A549 (cell line): ENCODE results near the gene KCP. TPM values are rescaled to one million over a fixed set of nuclear protein-coding genes. Genes with fewer than 3 reads are reported as not detected.

Source experiments
- ATAC-seq, 2 experiments: fragments of 200-7000 bp in 1 of 2; fragments of >200 bp in 1 of 2; cut with Nextera tagmentation in 1 of 2; cut with Tn5 transposase in 1 of 2; 3 replicates each; pipeline versions ENCODE4 v1.8.0 to v1.9.1; 2018 to 2020; ENCODE audit warnings: mild to moderate bottlenecking in 1 of 2, moderate library complexity in 1 of 2
- CTCF ChIA-PET: fragments of 300-600 bp; sonication (Branson Sonifier 250); formaldehyde crosslinking; extraction: SDS; loops from one replicate; lab custom pipeline; 2021; ENCODE audit warnings: antibody characterized with exemption, inconsistent platforms; lab: Yijun Ruan, JAX
- POLR2A ChIA-PET: fragments of 350-600 bp; formaldehyde crosslinking; extraction: SDS; loops from one replicate; lab custom pipeline; 2021; ENCODE audit warnings: antibody characterized with exemption, inconsistent platforms; lab: Yijun Ruan, JAX
- DNase-seq, 2 experiments: peaks; one replicate each; pipeline versions ENCODE4 v3.0.0 to v3.0.0-alpha.2; 2011 to 2016; ENCODE audit warnings: low read depth in 1 of 2, low spot score in 1 of 2
- FAIRE-seq: peaks from 2 replicates; lab custom pipeline; 2011; peaks lifted over from hg19 to GRCh38; lab: Jason Lieb, UNC
- H3K27ac ChIP-seq, 2 experiments: fragments of >200 bp; sonication (Bioruptor Twin); formaldehyde crosslinking; 3 replicates each; pipeline ENCODE4 v1.5.1; 2016 to 2017
- H3K4me1 ChIP-seq: fragments of >200 bp; sonication (Bioruptor Twin); formaldehyde crosslinking; 3 replicates; pipeline ENCODE4 v1.6.1; 2016
- H3K4me2 ChIP-seq: fragments of >200 bp; sonication (Bioruptor Twin); formaldehyde crosslinking; 3 replicates; pipeline ENCODE4 v1.6.1; 2016
- H3K4me3 ChIP-seq: fragments of >200 bp; sonication (Bioruptor Twin); formaldehyde crosslinking; 3 replicates; pipeline ENCODE4 v1.5.1; 2016
- H3K9me3 ChIP-seq: fragments of >200 bp; sonication (Bioruptor Twin); formaldehyde crosslinking; 3 replicates; pipeline ENCODE4 v1.6.1; 2016
- BHLHE40 ChIP-seq: IDR thresholded peaks from 2 replicates; pipeline ENCODE4 v1.6.1; 2012; ENCODE audit warnings: low read depth, low read length, inconsistent platforms
- CBX8 ChIP-seq: fragments of 200-600 bp; sonication (generic); IDR thresholded peaks from 2 replicates; pipeline ENCODE4 v1.6.1; 2016
- CHD2 ChIP-seq: fragments of 150-350 bp; IDR thresholded peaks from 2 replicates; pipeline ENCODE4 v1.6.1; 2014; ENCODE audit warnings: low read length; ENCODE audit not compliant: partially characterized antibody
- CHD4 ChIP-seq: fragments of 200-600 bp; sonication (generic); IDR thresholded peaks from 2 replicates; pipeline ENCODE4 v1.6.1; 2016; ENCODE audit warnings: antibody characterized with exemption, mild to moderate bottlenecking, borderline replicate concordance
- CTCF ChIP-seq: fragments of >200 bp; sonication (Bioruptor Twin); formaldehyde crosslinking; IDR thresholded peaks from 3 replicates; pipeline ENCODE4 v1.5.1; 2016
- EP300 ChIP-seq, 2 experiments: fragments of >200 bp; sonication (Bioruptor Twin); formaldehyde crosslinking; IDR thresholded peaks; 2 replicates in 1 of 2; 3 replicates in 1 of 2; pipeline ENCODE4 v1.6.1; 2016 to 2017
- ESRRA ChIP-seq: fragments of 150-350 bp; IDR thresholded peaks from 2 replicates; pipeline ENCODE4 v1.6.1; 2014; ENCODE audit warnings: mild to moderate bottlenecking, low read length, borderline replicate concordance
- FOSL2 ChIP-seq, 2 experiments: fragments of 450-650 bp in 1 of 2; fragments of >200 bp in 1 of 2; sonication (Bioruptor Twin) in 1 of 2; formaldehyde crosslinking; IDR thresholded peaks; 2 replicates each; pipeline versions ENCODE4 v1.5.0 to v1.6.1; 2016 to 2020; ENCODE audit warnings: mild to moderate bottlenecking in 1 of 2, moderate library complexity in 1 of 2
- FOXS1 ChIP-seq: fragments of 250-450 bp; sonication (Bioruptor Pico); IDR thresholded peaks from 2 replicates; pipeline ENCODE4 v1.5.0; 2020; ENCODE audit warnings: mild to moderate bottlenecking, moderate library complexity
- HES2 ChIP-seq: fragments of >200 bp; sonication (Bioruptor Twin); formaldehyde crosslinking; IDR thresholded peaks from 2 replicates; pipeline ENCODE4 v1.6.1; 2016
- HOXA7 ChIP-seq: fragments of 250-450 bp; sonication (Bioruptor Pico); IDR thresholded peaks from 2 replicates; pipeline ENCODE4 v1.5.0; 2020; ENCODE audit warnings: mild to moderate bottlenecking, moderate library complexity
- KDM1A ChIP-seq: fragments of 200-600 bp; sonication (generic); IDR thresholded peaks from 2 replicates; pipeline ENCODE4 v1.6.1; 2016; ENCODE audit warnings: low read depth, mild to moderate bottlenecking
- MAFK ChIP-seq: fragments of 450-650 bp; IDR thresholded peaks from 2 replicates; pipeline ENCODE4 v1.6.1; 2014; ENCODE audit not compliant: partially characterized antibody
- NFE2L2 ChIP-seq: fragments of 150-350 bp; conservative IDR thresholded peaks from 2 replicates; pipeline ENCODE4 v1.6.1; 2014; ENCODE audit warnings: low read length
- NPAS2 ChIP-seq: fragments of 250-450 bp; sonication (Bioruptor Pico); IDR thresholded peaks from 2 replicates; pipeline ENCODE4 v1.8.0; 2022; ENCODE audit warnings: mild to moderate bottlenecking, moderate library complexity, borderline replicate concordance
- NR3C1 ChIP-seq: fragments of >200 bp; sonication (Bioruptor Twin); formaldehyde crosslinking; IDR thresholded peaks from 3 replicates; pipeline ENCODE4 v1.6.1; 2017
- PHF8 ChIP-seq: fragments of 200-600 bp; sonication (generic); IDR thresholded peaks from 2 replicates; pipeline ENCODE4 v1.6.1; 2016; ENCODE audit warnings: low read depth, mild to moderate bottlenecking, antibody characterized with exemption, moderate library complexity, borderline replicate concordance
- POLR2A ChIP-seq: IDR thresholded peaks from 2 replicates; pipeline ENCODE4 v1.6.1; 2012; ENCODE audit warnings: mild to moderate bottlenecking, low read length
- RAD21 ChIP-seq, 2 experiments: fragments of >200 bp in 1 of 2; sonication (Bioruptor Twin) in 1 of 2; formaldehyde crosslinking in 1 of 2; IDR thresholded peaks in 1 of 2; conservative IDR thresholded peaks in 1 of 2; 2 replicates in 1 of 2; 3 replicates in 1 of 2; pipeline ENCODE4 v1.6.1; 2012 to 2018; ENCODE audit warnings: inconsistent platforms in 1 of 2
- RARB ChIP-seq: fragments of 250-450 bp; sonication (Bioruptor Pico); IDR thresholded peaks from 2 replicates; pipeline ENCODE4 v1.8.0; 2021; ENCODE audit warnings: mild to moderate bottlenecking, moderate library complexity
- REST ChIP-seq: fragments of 200-600 bp; sonication (generic); IDR thresholded peaks from 2 replicates; pipeline ENCODE4 v1.6.1; 2016; ENCODE audit warnings: antibody characterized with exemption, mild to moderate bottlenecking, moderate library complexity
- RNF2 ChIP-seq: fragments of 200-600 bp; sonication (generic); IDR thresholded peaks from 2 replicates; pipeline ENCODE4 v1.6.1; 2016; ENCODE audit warnings: low read depth, mild to moderate bottlenecking, antibody characterized with exemption, moderate library complexity, borderline replicate concordance
- SMC3 ChIP-seq: fragments of >200 bp; sonication (Bioruptor Twin); formaldehyde crosslinking; IDR thresholded peaks from 3 replicates; pipeline ENCODE4 v1.6.1; 2018; ENCODE audit warnings: inconsistent platforms
- SREBF2 ChIP-seq: fragments of 450-650 bp; IDR thresholded peaks from 2 replicates; pipeline ENCODE4 v1.6.1; 2014; ENCODE audit warnings: mild to moderate bottlenecking, moderate library complexity
- TFCP2L1 ChIP-seq: fragments of 250-450 bp; sonication (Bioruptor Pico); IDR thresholded peaks from 2 replicates; pipeline ENCODE4 v1.5.0; 2021; ENCODE audit warnings: mild to moderate bottlenecking
- TP53 ChIP-seq: fragments of 250-450 bp; sonication (Bioruptor Pico); IDR thresholded peaks from 2 replicates; pipeline ENCODE4 v1.5.0; 2021; ENCODE audit warnings: mild to moderate bottlenecking, moderate library complexity
- ZSCAN20 ChIP-seq: fragments of 250-450 bp; sonication (Bioruptor Pico); IDR thresholded peaks from 2 replicates; pipeline ENCODE4 v1.8.0; 2022; ENCODE audit warnings: mild to moderate bottlenecking, moderate library complexity
- WGBS: methylation state at CpG from one replicate; pipeline ENCODE4 v1.1.6; 2017; ENCODE audit errors: missing lambda C conversion rate; 5-methylcytosine and 5-hydroxymethylcytosine counted together
- polyA plus RNA-seq, 4 experiments: library from polyadenylated mRNA; depleted of rRNA in 3 of 4; stranded (reverse); fragments of >200 nt; fragmentation: RNase III in 1 of 4; extraction: RNeasy Plus Mini Kit Qiagen cat#74134 plus additional on column Dnase treatment in 1 of 4; gene quantifications; 2 replicates in 3 of 4; 3 replicates in 1 of 4; pipeline ENCODE4 v1.2.3, GENCODE V29; 2011 to 2017

The KCP gene
- polyA plus RNA-seq, 2 of the 4 experiments (the other 2 are of a cell fraction), result 0.14 TPM; not detected in 1

GRCh38 chr7:128841171-128841690 lies 69.3 kb downstream of the KCP start:
- no peak for FAIRE-seq
- Histone ChIP-seq H3K27ac (no peak overlapping the region), H3K4me1 (no peaks in the 10 kb centered on the region), H3K4me3 (no peak overlapping the region), H3K4me2 (no peak overlapping the region), H3K9me3 (no peaks in the 10 kb centered on the region)
- TF ChIP-seq FOSL2 (IDR thresholded peaks at IDR 0.05), result no peak
- TF ChIP-seq FOSL2 (CRISPR knock-in tag; IDR thresholded peaks at IDR 0.05), result no peak
- no peak for TF ChIP-seq RNF2
- TF ChIP-seq HOXA7 (CRISPR knock-in tag), result no peak
- TF ChIP-seq SMC3, result no peak
- no peak for TF ChIP-seq SREBF2
- no peak for TF ChIP-seq CHD2
- no peak for TF ChIP-seq ZSCAN20 (CRISPR knock-in tag)
- no peak for TF ChIP-seq ESRRA
- no peak for TF ChIP-seq REST
- no peak for TF ChIP-seq CHD4
- TF ChIP-seq NPAS2 (CRISPR knock-in tag), result no peak
- TF ChIP-seq FOXS1 (CRISPR knock-in tag), result no peak
- no peak for TF ChIP-seq NR3C1
- TF ChIP-seq TFCP2L1, result no peak
- no peak for TF ChIP-seq CTCF
- TF ChIP-seq BHLHE40, result no peak
- TF ChIP-seq RARB, result no peak
- TF ChIP-seq PHF8, result no peak
- TF ChIP-seq EP300 (IDR thresholded peaks at IDR 0.05), result no peak
- TF ChIP-seq HES2, result no peak
- CTCF ChIA-PET, result interaction anchor here (1.2 to 2.4 kb wide), 5 partner anchors 8 to 105 kb away, joined by 3 to 16 read pairs (median 4); no protein-coding TSS in a partner anchor
- POLR2A ChIA-PET, result no interaction called here
- no peak for ATAC-seq
- no peak for DNase-seq
- WGBS, result 83% methylated on average over 17 of the region's 17 CpGs

- ChIA-PET POLR2A (no interaction called here), CTCF (interaction anchor here (0.7 to 2.4 kb wide), 5 partner anchors 7 to 43 kb away, joined by 3 to 16 read pairs (median 4); no protein-coding TSS in a partner anchor)
- WGBS, result 79% methylated on average over 18 of the region's 23 CpGs
- H3K4me1 ChIP-seq, result no peaks in the 10 kb centered on the region
- TF ChIP-seq KDM1A, result no peak
- TF ChIP-seq ZSCAN20 (CRISPR knock-in tag), result no peak
- TF ChIP-seq TP53, result no peak
- no peak for TF ChIP-seq MAFK
- no peak for TF ChIP-seq RAD21 (conservative IDR thresholded peaks at IDR 0.05 in 1 of 2, IDR thresholded peaks at IDR 0.05 in 1 of 2)
- TF ChIP-seq NFE2L2, result no peak
- no peak for TF ChIP-seq CTCF
- no peak for TF ChIP-seq POLR2A
- TF ChIP-seq EP300 (IDR thresholded peaks at IDR 0.05), result no peak
- TF ChIP-seq HES2, result no peak
- no peak for TF ChIP-seq CBX8
- ATAC-seq (no peak), DNase-seq (no peak), FAIRE-seq (no peak)
- no peak overlapping the region for H3K4me2 ChIP-seq
- no peak overlapping the region for H3K4me3 ChIP-seq
- no peak overlapping the region for H3K27ac ChIP-seq
- no peaks in the 10 kb centered on the region for H3K9me3 ChIP-seq
These were observed 70.0 kb downstream of the KCP start for GRCh38 chr7:128840326-128841170.
